ENCODE results near the gene CFAP46.

The CFAP46 gene

DNA sequence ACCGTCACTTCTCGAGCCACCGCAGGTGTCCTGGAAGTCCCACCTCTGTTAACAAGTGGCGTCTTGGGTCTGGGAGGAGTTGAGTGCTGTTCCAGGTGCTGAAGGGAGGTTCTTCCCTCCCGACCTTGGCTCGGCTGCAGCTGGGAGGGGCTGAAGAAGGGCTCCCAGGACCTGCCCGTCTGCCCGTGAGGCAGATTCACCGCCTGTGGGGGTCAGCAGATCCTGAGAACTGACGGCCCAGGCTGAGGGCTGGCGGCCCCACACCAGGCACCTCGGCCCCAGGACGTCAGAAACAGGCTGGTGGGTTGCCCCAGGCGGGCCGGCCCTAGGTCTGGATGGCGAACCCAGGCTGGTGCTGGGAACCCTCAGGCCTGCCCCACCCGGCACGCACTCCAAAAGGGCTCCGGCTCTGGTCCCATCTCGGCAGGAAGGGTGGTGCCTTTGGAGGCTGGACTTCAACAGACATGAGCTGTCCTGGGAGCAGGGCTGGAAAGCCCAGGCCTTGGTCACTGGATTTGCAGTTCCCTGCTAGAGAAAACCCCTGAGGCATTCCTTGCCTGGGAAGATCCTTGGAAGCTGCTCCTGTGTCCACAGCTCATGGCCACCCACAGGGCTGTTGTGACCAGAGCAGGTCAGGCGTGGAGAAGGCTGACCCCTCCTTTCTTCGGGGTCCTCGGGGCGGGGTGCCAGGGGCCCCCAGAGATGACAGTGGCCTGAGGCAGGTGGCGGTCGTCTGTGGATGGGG is 42.6 kb upstream of the CFAP46 start:
- Histone ChIP-seq H2BK5ac (ENCODE audit: low read length) (no peak overlapping the region), H3K27ac (replicated peaks; ENCODE audit: low read length) (no peak overlapping the region)
- DNase-seq (ENCODE audit: low spot score): no peak

DNA sequence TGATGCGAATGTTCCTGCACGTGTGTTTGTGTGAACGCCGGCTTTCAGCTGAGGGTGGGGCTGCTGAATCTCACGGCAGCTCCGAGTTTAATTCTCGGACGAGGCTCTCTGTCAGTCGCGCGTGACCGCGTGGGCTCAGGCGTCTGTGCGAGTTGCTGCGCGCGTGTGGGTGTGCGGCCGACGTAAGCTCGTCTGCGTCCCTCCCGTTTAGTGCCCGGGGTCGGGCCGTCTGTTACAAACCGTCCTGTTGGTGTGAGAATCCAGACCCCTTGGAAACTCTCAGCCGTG is 41.6 kb upstream of the CFAP46 start:
- Histone ChIP-seq H3K23ac (ENCODE audit: low read depth, low read length, poor library complexity) (no peak overlapping the region), H2AK5ac (ENCODE audit: low read depth, low read length) (peak overlapping the region; percentile 8), H3K18ac (ENCODE audit: low read length) (peak overlapping the region; percentile 1), H2AFZ (ENCODE audit: low read length) (no peak overlapping the region), H3K4me2 (ENCODE audit: insufficient read depth, low read length, poor library complexity, severe bottlenecking) (no peak overlapping the region), H2BK120ac (ENCODE audit: low read depth, low read length) (no peak overlapping the region), H3K4me1 (ENCODE audit: control insufficient read depth in 2 of 2, insufficient read depth in 1 of 2, low read depth in 1 of 2, low read length in 2 of 2) (no peaks in the 10 kb centered on the region), H4K91ac (ENCODE audit: low read depth, low read length, poor library complexity) (no peak overlapping the region), H3K4me3 (ENCODE audit: low read length in 2 of 2) (no peak overlapping the region), H4K8ac (ENCODE audit: low read depth, low read length) (no peak overlapping the region), H2BK15ac (ENCODE audit: low read length) (no peak overlapping the region), H3K27me3 (ENCODE audit: control insufficient read depth in 3 of 3, insufficient read depth in 3 of 3, low read depth in 1 of 3, low read length in 3 of 3) (peaks cover 0 to 38% (median 0%) of the 10 kb centered on the region in 3 experiments), H3K9me3 (replicated peaks in 1 of 2; ENCODE audit: control insufficient read depth in 2 of 2, insufficient read depth in 1 of 2, low read depth in 1 of 2, low read length in 2 of 2) (no peaks in the 10 kb centered on the region), H2BK12ac (ENCODE audit: low read length) (no peak overlapping the region), H3K79me1 (ENCODE audit: low read depth, low read length) (no peaks in the 10 kb centered on the region), H3K9ac (ENCODE audit: low read depth, low read length, poor library complexity) (no peak overlapping the region), H3K4ac (ENCODE audit: low read length) (no peak overlapping the region), H3K14ac (ENCODE audit: low read length) (no peak overlapping the region), H3K27ac (replicated peaks; ENCODE audit: low read length) (no peak overlapping the region), H3K36me3 (replicated peaks in 1 of 2; ENCODE audit: control insufficient read depth in 2 of 2, insufficient read depth in 2 of 2, low read length in 2 of 2) (no peaks in the 10 kb centered on the region), H2BK5ac (ENCODE audit: low read length) (no peak overlapping the region)
- no peak for DNase-seq (ENCODE audit: low spot score)
- WGBS, 2 donors (ENCODE audit: extremely low coverage in 2 of 2, insufficient read length in 2 of 2, insufficient replicate concordance in 1 of 2): no CpG with 5 or more reads among the region's 29 CpGs

More for the DNA sequence above, 42.6 kb upstream of the CFAP46 start:
- Histone ChIP-seq H3K9ac (ENCODE audit: low read depth, low read length, poor library complexity) (no peak overlapping the region), H4K91ac (ENCODE audit: low read depth, low read length, poor library complexity) (no peak overlapping the region), H3K4ac (ENCODE audit: low read length) (no peak overlapping the region), H3K4me1 (ENCODE audit: control insufficient read depth in 2 of 2, insufficient read depth in 1 of 2, low read depth in 1 of 2, low read length in 2 of 2) (no peaks in the 10 kb centered on the region), H3K79me1 (ENCODE audit: low read depth, low read length) (no peaks in the 10 kb centered on the region), H4K8ac (ENCODE audit: low read depth, low read length) (no peak overlapping the region), H3K36me3 (replicated peaks in 1 of 2; ENCODE audit: control insufficient read depth in 2 of 2, insufficient read depth in 2 of 2, low read length in 2 of 2) (no peaks in the 10 kb centered on the region), H3K4me3 (ENCODE audit: low read length in 2 of 2) (no peak overlapping the region), H2BK120ac (ENCODE audit: low read depth, low read length) (no peak overlapping the region), H2BK12ac (ENCODE audit: low read length) (no peak overlapping the region), H2AFZ (ENCODE audit: low read length) (no peak overlapping the region), H3K23ac (ENCODE audit: low read depth, low read length, poor library complexity) (no peak overlapping the region), H3K9me3 (replicated peaks in 1 of 2; ENCODE audit: control insufficient read depth in 2 of 2, insufficient read depth in 1 of 2, low read depth in 1 of 2, low read length in 2 of 2) (no peaks in the 10 kb centered on the region), H3K18ac (ENCODE audit: low read length) (peak overlapping the region; percentile 13), H2AK5ac (ENCODE audit: low read depth, low read length) (no peak overlapping the region), H3K14ac (ENCODE audit: low read length) (peak overlapping the region; percentile 23), H3K4me2 (ENCODE audit: insufficient read depth, low read length, poor library complexity, severe bottlenecking) (no peak overlapping the region), H2BK15ac (ENCODE audit: low read length) (no peak overlapping the region), H3K27me3 (ENCODE audit: control insufficient read depth in 3 of 3, insufficient read depth in 3 of 3, low read depth in 1 of 3, low read length in 3 of 3) (peaks cover 0 to 39% (median 0%) of the 10 kb centered on the region in 3 experiments)
- no CpG with 5 or more reads among the region's 26 CpGs for WGBS, 2 donors (ENCODE audit: extremely low coverage in 2 of 2, insufficient read length in 2 of 2, insufficient replicate concordance in 1 of 2)

DNA sequence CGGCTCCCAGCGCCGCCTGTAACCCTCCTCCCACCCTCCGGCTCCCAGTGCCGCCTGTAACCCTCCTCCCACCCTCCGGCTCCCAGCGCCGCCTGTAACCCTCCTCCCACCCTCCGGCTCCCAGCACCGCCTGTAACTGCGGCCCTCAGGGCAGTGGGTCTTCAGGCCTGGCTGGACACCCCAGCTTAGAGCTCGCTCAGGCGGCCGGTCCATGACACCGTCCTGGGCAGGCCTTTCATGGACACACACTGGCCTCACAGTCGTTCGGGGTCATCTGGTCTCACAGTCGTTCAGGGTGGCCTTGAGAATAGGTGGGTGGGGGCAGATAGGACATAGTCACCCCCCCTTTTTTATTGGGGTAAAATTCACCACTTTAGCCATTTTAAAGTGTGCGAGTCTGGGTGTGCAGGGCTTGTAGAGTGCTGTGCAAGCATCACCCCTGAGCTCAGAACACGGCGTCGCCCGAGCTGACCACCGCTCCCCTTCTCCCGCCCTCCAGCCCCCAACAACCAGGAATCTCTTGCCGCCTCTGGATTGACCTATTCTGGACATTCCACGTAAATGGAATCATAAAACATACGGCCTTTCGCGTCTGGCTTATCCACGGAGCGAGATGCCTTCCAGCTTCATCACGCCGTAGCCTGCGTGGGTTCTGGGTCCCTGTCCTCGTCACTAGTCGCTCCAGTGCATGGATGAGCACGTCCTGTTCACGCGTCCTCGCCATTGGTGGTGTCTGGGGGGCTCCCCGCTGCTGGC is 41.1 kb upstream of the CFAP46 start:
- Histone ChIP-seq H3K4ac (ENCODE audit: low read length) (peak overlapping the region; percentile 31), H2BK120ac (ENCODE audit: low read depth, low read length) (no peak overlapping the region), H3K9ac (ENCODE audit: low read depth, low read length, poor library complexity) (no peak overlapping the region), H3K4me1 (ENCODE audit: control insufficient read depth in 2 of 2, insufficient read depth in 1 of 2, low read depth in 1 of 2, low read length in 2 of 2) (no peaks in the 10 kb centered on the region), H2BK15ac (ENCODE audit: low read length) (no peak overlapping the region), H2AK5ac (ENCODE audit: low read depth, low read length) (peak overlapping the region; percentile 51), H4K91ac (ENCODE audit: low read depth, low read length, poor library complexity) (no peak overlapping the region), H2AFZ (ENCODE audit: low read length) (no peak overlapping the region), H2BK5ac (ENCODE audit: low read length) (no peak overlapping the region), H3K23ac (ENCODE audit: low read depth, low read length, poor library complexity) (no peak overlapping the region), H3K79me1 (ENCODE audit: low read depth, low read length) (no peaks in the 10 kb centered on the region), H3K27ac (replicated peaks; ENCODE audit: low read length) (no peak overlapping the region), H3K27me3 (ENCODE audit: control insufficient read depth in 3 of 3, insufficient read depth in 3 of 3, low read depth in 1 of 3, low read length in 3 of 3) (peaks cover 0 to 40% (median 0%) of the 10 kb centered on the region in 3 experiments), H3K9me3 (replicated peaks in 1 of 2; ENCODE audit: control insufficient read depth in 2 of 2, insufficient read depth in 1 of 2, low read depth in 1 of 2, low read length in 2 of 2) (no peaks in the 10 kb centered on the region), H2BK12ac (ENCODE audit: low read length) (no peak overlapping the region), H3K36me3 (replicated peaks in 1 of 2; ENCODE audit: control insufficient read depth in 2 of 2, insufficient read depth in 2 of 2, low read length in 2 of 2) (no peaks in the 10 kb centered on the region), H4K8ac (ENCODE audit: low read depth, low read length) (no peak overlapping the region), H3K14ac (ENCODE audit: low read length) (no peak overlapping the region), H3K4me2 (ENCODE audit: insufficient read depth, low read length, poor library complexity, severe bottlenecking) (no peak overlapping the region), H3K18ac (ENCODE audit: low read length) (peak overlapping the region; percentile 48), H3K4me3 (ENCODE audit: low read length in 2 of 2) (peak overlapping the region in 1 of 2 donors; percentile 60)
- no peak for DNase-seq (ENCODE audit: low spot score)
- no CpG with 5 or more reads among the region's 42 CpGs for WGBS, 2 donors (ENCODE audit: extremely low coverage in 2 of 2, insufficient read length in 2 of 2, insufficient replicate concordance in 1 of 2)

DNA sequence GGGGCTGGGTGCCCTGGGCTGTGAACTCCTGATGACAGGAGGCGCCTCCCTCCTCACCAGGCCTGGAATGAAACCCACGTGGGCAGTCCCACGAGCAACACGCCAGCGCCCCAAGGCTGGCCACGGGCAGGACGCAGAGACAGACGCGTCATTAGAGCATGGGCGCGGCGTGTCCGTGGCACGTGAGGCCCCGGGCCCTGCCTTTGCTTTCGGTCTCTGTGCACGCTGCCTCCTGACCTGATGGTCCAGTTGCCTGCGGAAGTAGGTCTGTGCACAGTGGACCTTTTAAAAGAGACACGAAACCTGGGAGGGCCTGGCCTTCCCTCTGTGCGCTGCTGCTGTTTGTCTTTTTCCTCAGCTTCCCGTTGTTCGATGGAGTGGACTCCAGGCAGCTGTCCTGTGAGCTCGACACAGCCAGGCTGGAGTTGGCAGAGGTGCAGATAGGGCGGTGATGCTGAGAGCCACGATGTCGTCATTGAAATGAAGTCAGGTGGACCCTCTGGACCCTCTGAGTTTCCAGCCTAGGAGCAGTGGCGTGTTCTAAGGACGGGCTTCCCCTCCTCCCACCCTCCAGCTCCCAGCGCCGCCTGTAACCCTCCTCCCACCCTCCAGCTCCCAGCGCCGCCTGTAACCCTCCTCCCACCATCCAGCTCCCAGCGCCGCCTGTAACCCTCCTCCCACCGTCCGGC is 40.1 kb upstream of the CFAP46 start:
- Histone ChIP-seq H3K9me3 (replicated peaks in 1 of 2; ENCODE audit: control insufficient read depth in 2 of 2, insufficient read depth in 1 of 2, low read depth in 1 of 2, low read length in 2 of 2) (no peaks in the 10 kb centered on the region), H3K4me3 (ENCODE audit: low read length in 2 of 2) (no peak overlapping the region), H3K4me2 (ENCODE audit: insufficient read depth, low read length, poor library complexity, severe bottlenecking) (no peak overlapping the region), H2AFZ (ENCODE audit: low read length) (no peak overlapping the region), H3K23ac (ENCODE audit: low read depth, low read length, poor library complexity) (peak overlapping the region; percentile 80), H3K27me3 (ENCODE audit: control insufficient read depth in 3 of 3, insufficient read depth in 3 of 3, low read depth in 1 of 3, low read length in 3 of 3) (peaks cover 0 to 41% (median 0%) of the 10 kb centered on the region in 3 experiments), H2AK5ac (ENCODE audit: low read depth, low read length) (peak overlapping the region; percentile 32), H3K27ac (replicated peaks; ENCODE audit: low read length) (no peak overlapping the region), H3K14ac (ENCODE audit: low read length) (peak overlapping the region; percentile 87), H3K9ac (ENCODE audit: low read depth, low read length, poor library complexity) (peak overlapping the region; percentile 38), H4K91ac (ENCODE audit: low read depth, low read length, poor library complexity) (no peak overlapping the region), H2BK15ac (ENCODE audit: low read length) (no peak overlapping the region), H2BK12ac (ENCODE audit: low read length) (no peak overlapping the region), H2BK120ac (ENCODE audit: low read depth, low read length) (no peak overlapping the region), H4K8ac (ENCODE audit: low read depth, low read length) (no peak overlapping the region), H3K4ac (ENCODE audit: low read length) (no peak overlapping the region), H3K79me1 (ENCODE audit: low read depth, low read length) (no peaks in the 10 kb centered on the region), H3K4me1 (ENCODE audit: control insufficient read depth in 2 of 2, insufficient read depth in 1 of 2, low read depth in 1 of 2, low read length in 2 of 2) (no peaks in the 10 kb centered on the region), H2BK5ac (ENCODE audit: low read length) (no peak overlapping the region), H3K18ac (ENCODE audit: low read length) (peak overlapping the region; percentile 34), H3K36me3 (replicated peaks in 1 of 2; ENCODE audit: control insufficient read depth in 2 of 2, insufficient read depth in 2 of 2, low read length in 2 of 2) (no peaks in the 10 kb centered on the region)
- no CpG with 5 or more reads among the region's 36 CpGs for WGBS, 2 donors (ENCODE audit: extremely low coverage in 2 of 2, insufficient read length in 2 of 2, insufficient replicate concordance in 1 of 2)
- no peak for DNase-seq (ENCODE audit: low spot score)

Measured in neuronal stem cell (in vitro differentiated cells).